Liver (tissue), 9 donors: ENCODE measurements around the gene SLC26A9. TPM values are rescaled to one million over a fixed set of nuclear protein-coding genes. Genes with fewer than 3 reads are reported as not detected.

Source experiments
- DNase-seq: peaks from one replicate; pipeline ENCODE4 v3.0.0-alpha.2; 2017; ENCODE audit warnings: low spot score
- H3K27ac ChIP-seq, 2 donors: one replicate each; pipeline ENCODE4 v1.7.0; 2013; ENCODE audit warnings: inconsistent platforms in 2 of 2, low read length in 2 of 2, control low read depth in 1 of 2, low read depth in 1 of 2, mild to moderate bottlenecking in 1 of 2
- H3K27me3 ChIP-seq, 4 donors: one replicate each; pipeline versions ENCODE4 v1.6.1 to v1.7.0; 2013; ENCODE audit warnings: low read length in 3 of 4, inconsistent platforms in 1 of 4, mild to moderate bottlenecking in 1 of 4, moderate library complexity in 1 of 4; ENCODE audit not compliant: control insufficient read depth in 4 of 4, insufficient read depth in 4 of 4
- H3K36me3 ChIP-seq, 4 donors: one replicate each; pipeline versions ENCODE4 v1.6.1 to v1.7.0; 2013; ENCODE audit warnings: low read length in 3 of 4, mild to moderate bottlenecking in 3 of 4, low read depth in 1 of 4, moderate library complexity in 1 of 4; ENCODE audit not compliant: control insufficient read depth in 4 of 4, insufficient read depth in 3 of 4
- H3K4me1 ChIP-seq, 4 donors: one replicate each; pipeline versions ENCODE4 v1.6.1 to v1.7.0; 2013; ENCODE audit warnings: low read length in 3 of 4, mild to moderate bottlenecking in 3 of 4, moderate library complexity in 1 of 4; ENCODE audit not compliant: control insufficient read depth in 4 of 4, insufficient read depth in 4 of 4
- H3K4me3 ChIP-seq, 3 donors: one replicate each; pipeline versions ENCODE4 v1.6.1 to v1.7.0; 2013; ENCODE audit warnings: low read length in 3 of 3, control low read depth in 1 of 3, low read depth in 1 of 3, mild to moderate bottlenecking in 1 of 3
- H3K9ac ChIP-seq, 2 donors: one replicate each; pipeline ENCODE4 v1.7.0; 2013; ENCODE audit warnings: low read length in 2 of 2, mild to moderate bottlenecking in 2 of 2, moderate library complexity in 2 of 2, control low read depth in 1 of 2, low read depth in 1 of 2
- H3K9me3 ChIP-seq, 4 donors: one replicate each; pipeline versions ENCODE4 v1.6.1 to v1.7.0; 2013; ENCODE audit warnings: low read length in 3 of 4; ENCODE audit not compliant: control insufficient read depth in 4 of 4
- ATF3 ChIP-seq: IDR thresholded peaks from 2 replicates; pipeline ENCODE4 v1.6.1; 2016; ENCODE audit warnings: antibody characterized with exemption
- EGR1 ChIP-seq, 2 donors: IDR thresholded peaks; 2 replicates each; pipeline ENCODE4 v1.6.1; 2016 to 2018; ENCODE audit warnings: antibody characterized with exemption in 2 of 2, low read depth in 2 of 2
- FOXA1 ChIP-seq: IDR thresholded peaks from 2 replicates; pipeline ENCODE4 v1.6.1; 2016; ENCODE audit warnings: antibody characterized with exemption
- GABPA ChIP-seq, 2 donors: IDR thresholded peaks in 1 of 2; conservative IDR thresholded peaks in 1 of 2; 2 replicates each; pipeline ENCODE4 v1.6.1; 2016; ENCODE audit warnings: antibody characterized with exemption in 2 of 2, mild to moderate bottlenecking in 1 of 2, moderate library complexity in 1 of 2
- HNF4A ChIP-seq, 2 donors: conservative IDR thresholded peaks; 2 replicates each; pipeline ENCODE4 v1.6.1; 2016; ENCODE audit warnings: antibody characterized with exemption in 2 of 2, mild to moderate bottlenecking in 2 of 2
- HNF4G ChIP-seq: IDR thresholded peaks from 2 replicates; pipeline ENCODE4 v1.6.1; 2016; ENCODE audit warnings: antibody characterized with exemption
- JUND ChIP-seq, 2 donors: IDR thresholded peaks; 2 replicates each; pipeline ENCODE4 v1.6.1; 2016; ENCODE audit warnings: antibody characterized with exemption in 2 of 2
- NR2F2 ChIP-seq: IDR thresholded peaks from 2 replicates; pipeline ENCODE4 v1.6.1; 2016; ENCODE audit warnings: antibody characterized with exemption
- RAD21 ChIP-seq, 2 donors: IDR thresholded peaks; 2 replicates each; pipeline ENCODE4 v1.6.1; 2016; ENCODE audit warnings: antibody characterized with exemption in 2 of 2, mild to moderate bottlenecking in 2 of 2
- RXRA ChIP-seq, 2 donors: IDR thresholded peaks; 2 replicates each; pipeline ENCODE4 v1.6.1; 2017 to 2018; ENCODE audit warnings: antibody characterized with exemption in 2 of 2, mild to moderate bottlenecking in 1 of 2
- SP1 ChIP-seq: IDR thresholded peaks from 2 replicates; pipeline ENCODE4 v1.6.1; 2018; ENCODE audit warnings: antibody characterized with exemption, mild to moderate bottlenecking
- TAF1 ChIP-seq: conservative IDR thresholded peaks from 2 replicates; pipeline ENCODE4 v1.6.1; 2016; ENCODE audit warnings: antibody characterized with exemption, mild to moderate bottlenecking
- ZBTB33 ChIP-seq: IDR thresholded peaks from 2 replicates; pipeline ENCODE4 v1.6.1; 2016; ENCODE audit warnings: antibody characterized with exemption
- WGBS: extraction: QIAGEN DNeasy Blood & Tissue Kit; methylation state at CpG from one replicate; pipeline ENCODE4 v1.1.7; 2013; 5-methylcytosine and 5-hydroxymethylcytosine counted together
- polyA plus RNA-seq, 2 donors: library from polyadenylated mRNA; stranded (reverse) in 1 of 2; unstranded in 1 of 2; fragments of 200-250 nt in 1 of 2; fragments of >200 nt in 1 of 2; fragmentation: Nextera tagmentation in 1 of 2; extraction: Ambion mirVana in 1 of 2; gene quantifications; one replicate each; pipeline versions ENCODE4 v1.2.1 to v1.2.3, GENCODE V29; 2013 to 2015
- total RNA-seq, 2 donors: library from RNA; depleted of rRNA; stranded (reverse); fragments of >200 nt; gene quantifications; one replicate each; pipeline ENCODE4 v1.2.3, GENCODE V29; 2014
- TF ChIP-seq, protein P1 (sequence below): IDR thresholded peaks from 2 replicates; pipeline ENCODE4 v1.6.1; 2016; ENCODE audit warnings: antibody characterized with exemption, mild to moderate bottlenecking
- TF ChIP-seq, protein P2 (sequence below): IDR thresholded peaks from 2 replicates; pipeline ENCODE4 v1.6.1; 2016; ENCODE audit warnings: antibody characterized with exemption
- donor health status: healthy.
- donor health status: healthy.
- donor health status: healthy.
- donor health status: healthy.
- donor health status: healthy.

The SLC26A9 gene
- total and polyA plus RNA-seq, 4 donors = not detected

DNA sequence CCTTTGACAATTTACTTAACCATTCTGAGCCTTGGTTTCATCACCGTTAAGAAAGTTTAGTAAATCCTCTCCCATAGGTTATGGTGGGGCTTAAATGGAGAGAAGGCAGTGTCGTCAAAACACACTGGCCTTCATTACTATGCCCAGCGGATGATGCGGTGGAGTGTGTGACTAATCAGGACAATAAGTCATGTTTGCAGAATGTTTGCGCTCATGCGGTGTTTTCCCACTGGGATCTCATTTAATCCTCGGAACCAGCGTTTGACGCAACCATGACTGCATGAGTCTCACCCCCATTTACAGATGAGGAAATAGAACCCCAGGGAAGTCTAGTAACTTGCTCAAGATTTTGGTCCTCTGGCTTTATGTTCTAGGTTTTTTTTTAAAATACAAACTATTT, 17.5 kb downstream of the SLC26A9 start (continued):
- TF ChIP-seq, protein P1, sequence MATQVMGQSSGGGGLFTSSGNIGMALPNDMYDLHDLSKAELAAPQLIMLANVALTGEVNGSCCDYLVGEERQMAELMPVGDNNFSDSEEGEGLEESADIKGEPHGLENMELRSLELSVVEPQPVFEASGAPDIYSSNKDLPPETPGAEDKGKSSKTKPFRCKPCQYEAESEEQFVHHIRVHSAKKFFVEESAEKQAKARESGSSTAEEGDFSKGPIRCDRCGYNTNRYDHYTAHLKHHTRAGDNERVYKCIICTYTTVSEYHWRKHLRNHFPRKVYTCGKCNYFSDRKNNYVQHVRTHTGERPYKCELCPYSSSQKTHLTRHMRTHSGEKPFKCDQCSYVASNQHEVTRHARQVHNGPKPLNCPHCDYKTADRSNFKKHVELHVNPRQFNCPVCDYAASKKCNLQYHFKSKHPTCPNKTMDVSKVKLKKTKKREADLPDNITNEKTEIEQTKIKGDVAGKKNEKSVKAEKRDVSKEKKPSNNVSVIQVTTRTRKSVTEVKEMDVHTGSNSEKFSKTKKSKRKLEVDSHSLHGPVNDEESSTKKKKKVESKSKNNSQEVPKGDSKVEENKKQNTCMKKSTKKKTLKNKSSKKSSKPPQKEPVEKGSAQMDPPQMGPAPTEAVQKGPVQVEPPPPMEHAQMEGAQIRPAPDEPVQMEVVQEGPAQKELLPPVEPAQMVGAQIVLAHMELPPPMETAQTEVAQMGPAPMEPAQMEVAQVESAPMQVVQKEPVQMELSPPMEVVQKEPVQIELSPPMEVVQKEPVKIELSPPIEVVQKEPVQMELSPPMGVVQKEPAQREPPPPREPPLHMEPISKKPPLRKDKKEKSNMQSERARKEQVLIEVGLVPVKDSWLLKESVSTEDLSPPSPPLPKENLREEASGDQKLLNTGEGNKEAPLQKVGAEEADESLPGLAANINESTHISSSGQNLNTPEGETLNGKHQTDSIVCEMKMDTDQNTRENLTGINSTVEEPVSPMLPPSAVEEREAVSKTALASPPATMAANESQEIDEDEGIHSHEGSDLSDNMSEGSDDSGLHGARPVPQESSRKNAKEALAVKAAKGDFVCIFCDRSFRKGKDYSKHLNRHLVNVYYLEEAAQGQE = no peak
- TF ChIP-seq ATF3 (no peak), GABPA (IDR thresholded peaks at IDR 0.05 in 1 of 2, conservative IDR thresholded peaks at IDR 0.05 in 1 of 2) (no peak), FOXA1 (no peak), RAD21 (IDR thresholded peaks at IDR 0.05) (no peak)

DNA sequence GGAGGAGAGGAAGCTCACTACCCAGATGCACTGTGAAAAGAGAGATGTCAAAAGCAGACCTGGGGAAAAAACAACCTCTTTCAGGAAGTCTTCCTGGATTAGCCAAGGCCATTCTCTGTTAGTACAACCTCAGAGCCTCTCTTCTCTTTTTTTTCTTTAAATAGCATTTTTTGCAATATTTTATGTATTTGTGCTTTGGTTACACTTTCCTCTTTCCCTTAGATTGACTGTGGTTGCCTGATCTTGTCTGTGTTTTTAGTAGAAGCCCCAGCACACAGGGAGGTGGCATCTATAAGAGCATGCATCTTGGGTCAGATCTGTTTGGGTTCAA, 18.8 kb downstream of the SLC26A9 start:
- TF ChIP-seq RXRA (IDR thresholded peaks at IDR 0.05) (no peak), FOXA1 (no peak), SP1 (no peak), NR2F2 (no peak), HNF4A (conservative IDR thresholded peaks at IDR 0.05) (no peak), TAF1 (no peak), EGR1 (IDR thresholded peaks at IDR 0.05; ENCODE audit: low read depth in 2 of 2) (no peak)
- TF ChIP-seq, protein P1 = no peak
- TF ChIP-seq, protein P2, sequence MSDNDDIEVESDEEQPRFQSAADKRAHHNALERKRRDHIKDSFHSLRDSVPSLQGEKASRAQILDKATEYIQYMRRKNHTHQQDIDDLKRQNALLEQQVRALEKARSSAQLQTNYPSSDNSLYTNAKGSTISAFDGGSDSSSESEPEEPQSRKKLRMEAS = no peak
- Histone ChIP-seq H3K36me3 (no peaks in the 10 kb centered on the region), H3K4me1 (no peaks in the 10 kb centered on the region), H3K27me3 (no peaks in the 10 kb centered on the region), H3K9ac (no peak overlapping the region), H3K4me3 (no peak overlapping the region), H3K9me3 (no peaks in the 10 kb centered on the region), H3K27ac (no peak overlapping the region)
- DNase-seq = no peak

DNA sequence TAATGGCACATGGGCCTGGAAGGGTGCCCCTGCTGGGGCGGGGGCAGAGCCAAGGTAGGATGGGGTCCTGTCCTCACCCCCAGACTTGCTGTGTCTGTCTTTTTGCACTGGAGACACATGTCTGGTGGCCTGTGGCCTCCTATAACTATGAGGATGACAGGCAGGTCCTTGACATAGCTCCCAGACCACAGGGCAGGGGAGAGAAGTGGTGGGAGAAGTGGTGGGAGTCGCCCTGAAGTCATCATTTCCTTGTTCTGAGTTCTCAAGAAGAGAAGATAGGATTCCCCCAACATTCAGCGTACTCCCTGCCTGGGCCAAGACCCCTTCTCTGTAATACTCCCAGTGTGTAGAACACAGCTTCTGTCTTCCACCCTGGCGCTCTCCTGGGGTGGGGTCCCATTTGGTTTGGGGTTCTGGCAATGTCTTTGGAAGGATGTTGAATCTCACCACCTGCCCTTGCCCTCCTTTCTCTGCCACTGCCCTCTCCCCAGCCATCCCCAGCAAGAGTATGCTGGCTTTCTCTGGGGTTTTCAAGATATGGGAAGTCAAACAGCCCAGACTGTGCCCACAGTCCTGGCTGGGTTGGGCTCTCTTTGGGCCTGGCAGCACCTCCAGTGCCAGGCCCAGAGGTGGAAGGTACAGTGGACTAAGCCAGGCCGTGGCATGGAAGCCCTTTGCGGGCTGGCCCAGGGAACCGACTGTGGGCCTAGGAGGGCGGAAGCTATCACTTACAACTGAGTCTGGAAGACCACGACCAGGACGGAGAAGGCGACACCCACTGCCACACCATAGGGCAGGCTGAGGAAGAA, 19.4 kb downstream of the SLC26A9 start:
- WGBS = 95% methylated on average over 11 of the region's 11 CpGs
- H3K4me3 ChIP-seq = no peak overlapping the region
- no peak for DNase-seq
- no peaks in the 10 kb centered on the region for H3K4me1 ChIP-seq
- H3K27ac ChIP-seq = no peak overlapping the region
- no peaks in the 10 kb centered on the region for H3K36me3 ChIP-seq
- H3K27me3 ChIP-seq = no peaks in the 10 kb centered on the region
- TF ChIP-seq FOXA1 (no peak), ATF3 (no peak), HNF4G (no peak), HNF4A (conservative IDR thresholded peaks at IDR 0.05) (no peak), JUND (IDR thresholded peaks at IDR 0.05) (no peak), GABPA (IDR thresholded peaks at IDR 0.05 in 1 of 2, conservative IDR thresholded peaks at IDR 0.05 in 1 of 2) (no peak), EGR1 (IDR thresholded peaks at IDR 0.05; ENCODE audit: low read depth in 2 of 2) (no peak), NR2F2 (no peak), ZBTB33 (no peak)
- TF ChIP-seq, protein P2 = no peak
- no peak overlapping the region for H3K9ac ChIP-seq
- H3K9me3 ChIP-seq = no peaks in the 10 kb centered on the region
